ENCODE results near the gene EMC9.

DNA sequence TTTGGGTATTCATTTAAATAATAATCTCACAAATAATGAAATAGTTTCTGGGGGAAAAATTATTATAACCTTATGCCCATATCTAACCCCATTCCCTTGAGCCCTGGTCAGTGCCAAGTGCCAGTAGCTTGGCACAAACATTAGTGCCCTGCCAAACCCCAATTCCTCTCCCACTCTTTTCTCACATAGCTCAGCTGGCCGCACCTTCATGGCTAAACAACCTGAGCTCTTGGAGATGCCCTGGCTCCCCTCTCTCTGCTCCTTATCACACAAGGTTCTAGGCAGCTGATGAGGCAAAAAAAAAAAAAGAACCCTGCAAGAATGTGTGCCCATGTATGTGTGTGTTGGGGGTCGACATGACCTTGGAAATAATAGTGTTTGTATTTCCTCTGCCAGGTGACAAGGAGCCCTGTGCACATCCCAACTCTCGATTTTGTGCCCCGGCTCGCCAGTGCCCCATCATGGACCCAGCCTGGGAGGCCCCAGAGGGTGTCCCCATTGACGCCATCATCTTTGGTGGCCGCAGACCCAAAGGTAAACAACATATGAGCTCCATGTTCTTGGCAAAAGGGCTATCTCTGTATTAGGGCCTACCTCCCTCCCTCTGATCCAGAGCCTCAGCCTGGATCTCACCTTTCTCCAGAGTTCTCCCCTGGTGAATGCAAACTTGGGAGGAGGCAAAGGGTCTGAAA is 38.9 kb downstream of the EMC9 start:
- TF ChIP-seq CTCF (IDR thresholded peaks at IDR 0.05) (no peak), EP300 (IDR thresholded peaks at IDR 0.05) (no peak), POLR2A (IDR thresholded peaks at IDR 0.05; ENCODE audit: low read depth) (no peak), POLR2AphosphoS5 (IDR thresholded peaks at IDR 0.05) (no peak)
